Breast epithelium (tissue), 3 donors: Measurements from ENCODE around the gene AHCTF1.

Experiments used
- POLR2A ChIP-seq: fragments of 450-650 bp; IDR thresholded peaks from one replicate; pipeline ENCODE4 v1.6.1; 2016; ENCODE audit warnings: antibody characterized with exemption, mild to moderate bottlenecking, moderate library complexity
- POLR2AphosphoS5 ChIP-seq, 3 donors: sonication (generic); formaldehyde crosslinking; IDR thresholded peaks; one replicate each; pipeline ENCODE4 v1.6.1; 2017; ENCODE audit warnings: antibody characterized with exemption in 3 of 3
- TF ChIP-seq, protein P1 (sequence below), 3 donors: fragments of 450-650 bp; IDR thresholded peaks; one replicate each; pipeline ENCODE4 v1.5.1; 2016 to 2017; ENCODE audit warnings: antibody characterized with exemption in 3 of 3, mild to moderate bottlenecking in 3 of 3, moderate library complexity in 3 of 3

DNA sequence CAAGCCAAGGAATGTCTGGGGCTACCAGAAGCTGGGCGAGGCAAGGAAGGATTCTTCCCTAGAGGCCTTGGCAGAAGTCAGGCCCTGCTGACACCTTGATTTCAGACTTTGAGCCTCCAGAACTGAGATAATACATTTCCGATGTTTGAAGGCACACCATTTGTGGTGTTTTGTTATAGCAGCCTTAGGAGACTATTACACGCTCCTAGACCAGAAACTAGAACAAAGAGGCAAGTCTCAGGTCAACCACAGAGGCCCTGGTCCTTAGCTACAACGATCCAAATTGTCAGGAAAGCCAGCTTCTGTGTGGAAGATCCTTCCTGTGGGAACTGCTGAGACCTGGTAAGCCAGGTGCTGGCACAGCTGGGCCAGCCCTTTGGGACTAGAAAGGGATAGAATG is 19.7 kb upstream of the AHCTF1 start:
- no peak for TF ChIP-seq POLR2A
- TF ChIP-seq, protein P1, sequence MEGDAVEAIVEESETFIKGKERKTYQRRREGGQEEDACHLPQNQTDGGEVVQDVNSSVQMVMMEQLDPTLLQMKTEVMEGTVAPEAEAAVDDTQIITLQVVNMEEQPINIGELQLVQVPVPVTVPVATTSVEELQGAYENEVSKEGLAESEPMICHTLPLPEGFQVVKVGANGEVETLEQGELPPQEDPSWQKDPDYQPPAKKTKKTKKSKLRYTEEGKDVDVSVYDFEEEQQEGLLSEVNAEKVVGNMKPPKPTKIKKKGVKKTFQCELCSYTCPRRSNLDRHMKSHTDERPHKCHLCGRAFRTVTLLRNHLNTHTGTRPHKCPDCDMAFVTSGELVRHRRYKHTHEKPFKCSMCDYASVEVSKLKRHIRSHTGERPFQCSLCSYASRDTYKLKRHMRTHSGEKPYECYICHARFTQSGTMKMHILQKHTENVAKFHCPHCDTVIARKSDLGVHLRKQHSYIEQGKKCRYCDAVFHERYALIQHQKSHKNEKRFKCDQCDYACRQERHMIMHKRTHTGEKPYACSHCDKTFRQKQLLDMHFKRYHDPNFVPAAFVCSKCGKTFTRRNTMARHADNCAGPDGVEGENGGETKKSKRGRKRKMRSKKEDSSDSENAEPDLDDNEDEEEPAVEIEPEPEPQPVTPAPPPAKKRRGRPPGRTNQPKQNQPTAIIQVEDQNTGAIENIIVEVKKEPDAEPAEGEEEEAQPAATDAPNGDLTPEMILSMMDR (IDR thresholded peaks at IDR 0.05), result no peak
- TF ChIP-seq POLR2AphosphoS5 (IDR thresholded peaks at IDR 0.05), result no peak
